DND-41 (cell line): Measurements from ENCODE around the gene CCDC66.

Experiments used
- CTCF ChIP-seq: IDR thresholded peaks from 2 replicates; pipeline ENCODE4 v1.5.1; 2012; ENCODE audit warnings: borderline replicate concordance, low read length, moderate library complexity, mild to moderate bottlenecking; ENCODE audit not compliant: poor library complexity, severe bottlenecking; ENCODE audit errors: extremely low read depth
- EZH2 ChIP-seq: IDR thresholded peaks from 3 replicates; pipeline ENCODE4 v1.6.1; 2012; ENCODE audit warnings: borderline replicate concordance, low read depth, mild to moderate bottlenecking, moderate library complexity, low read length, inconsistent platforms; ENCODE audit not compliant: severe bottlenecking

DNA sequence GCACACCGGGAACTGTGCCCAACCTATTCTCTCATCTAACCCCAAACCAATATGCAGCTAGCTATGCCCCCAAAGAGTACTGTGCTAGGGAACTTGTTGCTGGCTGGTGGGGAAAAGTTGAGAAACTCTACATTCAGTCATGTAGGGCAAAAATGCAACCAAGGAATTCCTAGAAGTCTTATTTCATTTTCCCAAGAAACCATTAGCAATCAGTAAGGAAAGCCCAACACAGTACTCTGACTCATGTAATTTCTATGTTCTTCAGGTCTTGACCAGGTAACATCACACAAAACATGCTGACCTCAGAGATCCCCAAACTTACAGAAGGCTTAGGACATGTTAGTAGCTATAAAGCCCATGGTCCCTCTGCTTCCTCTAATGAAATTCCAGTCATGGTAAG, 74.0 kb downstream of the CCDC66 start:
- TF ChIP-seq CTCF (no peak), EZH2 (no peak)
